Astrocyte of the cerebellum (primary cell): ENCODE measurements around the gene CLTC.

Experiments
- DNase-seq: peaks from one replicate; pipeline ENCODE4 v3.0.0-alpha.2; 2011; ENCODE audit warnings: low read depth
- H3K4me3 ChIP-seq: 2 replicates; pipeline ENCODE4 v1.5.1; 2011; ENCODE audit warnings: mild to moderate bottlenecking, low read depth, low read length, moderate library complexity
- in situ Hi-C: cut with HindIII; loops from 2 replicates; pipeline ENCODE4 v1.10.0; 2017; ENCODE audit warnings: low sequenced_read_pairs
- TF ChIP-seq, protein P1 (sequence below): IDR thresholded peaks from 2 replicates; pipeline ENCODE4 v1.5.1; 2012; ENCODE audit warnings: low read length, low read depth, moderate library complexity, mild to moderate bottlenecking; ENCODE audit errors: missing control alignments

The CLTC gene

GRCh38 chr17:59641799-59642484 is 22.2 kb downstream of the CLTC start:
- TF ChIP-seq, protein P1, sequence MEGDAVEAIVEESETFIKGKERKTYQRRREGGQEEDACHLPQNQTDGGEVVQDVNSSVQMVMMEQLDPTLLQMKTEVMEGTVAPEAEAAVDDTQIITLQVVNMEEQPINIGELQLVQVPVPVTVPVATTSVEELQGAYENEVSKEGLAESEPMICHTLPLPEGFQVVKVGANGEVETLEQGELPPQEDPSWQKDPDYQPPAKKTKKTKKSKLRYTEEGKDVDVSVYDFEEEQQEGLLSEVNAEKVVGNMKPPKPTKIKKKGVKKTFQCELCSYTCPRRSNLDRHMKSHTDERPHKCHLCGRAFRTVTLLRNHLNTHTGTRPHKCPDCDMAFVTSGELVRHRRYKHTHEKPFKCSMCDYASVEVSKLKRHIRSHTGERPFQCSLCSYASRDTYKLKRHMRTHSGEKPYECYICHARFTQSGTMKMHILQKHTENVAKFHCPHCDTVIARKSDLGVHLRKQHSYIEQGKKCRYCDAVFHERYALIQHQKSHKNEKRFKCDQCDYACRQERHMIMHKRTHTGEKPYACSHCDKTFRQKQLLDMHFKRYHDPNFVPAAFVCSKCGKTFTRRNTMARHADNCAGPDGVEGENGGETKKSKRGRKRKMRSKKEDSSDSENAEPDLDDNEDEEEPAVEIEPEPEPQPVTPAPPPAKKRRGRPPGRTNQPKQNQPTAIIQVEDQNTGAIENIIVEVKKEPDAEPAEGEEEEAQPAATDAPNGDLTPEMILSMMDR = no peak
- in situ Hi-C loops = no loop called here
- DNase-seq = no peak
- no peak overlapping the region for H3K4me3 ChIP-seq

GRCh38 chr17:59642565-59642964 is 22.9 kb downstream of the CLTC start:
- H3K4me3 ChIP-seq = no peak overlapping the region
- TF ChIP-seq, protein P1 = no peak
- no peak for DNase-seq
- in situ Hi-C loops = no loop called here

GRCh38 chr17:59643159-59644140 is 23.8 kb downstream of the CLTC start:
- DNase-seq = no peak
- no peak overlapping the region for H3K4me3 ChIP-seq
- in situ Hi-C loops = no loop called here
- TF ChIP-seq, protein P1 = no peak

DNA sequence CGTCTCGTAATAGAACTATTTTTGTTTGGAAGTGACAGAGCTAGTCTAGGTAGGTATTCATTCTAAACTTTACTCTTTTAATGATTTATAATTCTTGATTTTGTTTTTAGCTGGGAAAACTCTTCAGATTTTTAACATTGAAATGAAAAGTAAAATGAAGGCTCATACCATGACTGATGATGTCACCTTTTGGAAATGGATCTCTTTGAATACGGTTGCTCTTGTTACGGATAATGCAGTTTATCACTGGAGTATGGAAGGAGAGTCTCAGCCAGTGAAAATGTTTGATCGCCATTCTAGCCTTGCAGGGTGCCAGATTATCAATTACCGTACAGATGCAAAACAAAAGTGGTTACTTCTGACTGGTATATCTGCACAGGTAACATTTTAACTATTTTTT is 27.6 kb downstream of the CLTC start:
- no peak overlapping the region for H3K4me3 ChIP-seq
- TF ChIP-seq, protein P1 = no peak
- DNase-seq = no peak
- in situ Hi-C loops = no loop called here

GRCh38 chr17:59649886-59650285 is 30.2 kb downstream of the CLTC start:
- TF ChIP-seq, protein P1 = no peak
- no peak overlapping the region for H3K4me3 ChIP-seq
- DNase-seq = no peak
- in situ Hi-C loops = no loop called here

DNA sequence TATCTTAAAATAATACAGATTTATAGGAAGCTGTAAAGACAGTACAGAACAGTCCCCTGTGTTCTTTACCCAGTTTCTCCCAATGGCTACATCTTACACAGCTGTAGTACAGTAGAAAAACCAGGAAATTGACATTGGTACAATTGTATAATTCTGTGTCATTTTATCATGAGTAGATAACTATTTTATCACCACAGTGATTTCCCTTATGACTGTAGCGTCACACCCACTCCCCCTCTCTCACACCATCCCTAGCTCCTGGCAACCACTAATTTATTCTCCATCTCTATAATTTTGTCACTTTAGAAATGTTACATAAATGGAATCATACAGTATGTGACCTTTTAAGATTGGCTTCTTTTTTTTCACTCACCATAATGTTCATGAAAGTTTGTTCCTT is 30.9 kb downstream of the CLTC start:
- TF ChIP-seq, protein P1 = no peak

More for the DNA sequence above, 30.9 kb downstream of the CLTC start:
- H3K4me3 ChIP-seq = no peak overlapping the region
- DNase-seq = no peak
- in situ Hi-C loops = no loop called here
